IMR-90 (cell line): ENCODE data around the gene KCNQ5. TPM values are rescaled to one million over a fixed set of nuclear protein-coding genes. Genes with fewer than 3 reads are reported as not detected.

Experiments
- ATAC-seq: fragments of 200-7000 bp; cut with Tn5 transposase; 2 replicates; pipeline ENCODE4 v1.9.1; 2020; ENCODE audit warnings: low read depth, mild to moderate bottlenecking, moderate library complexity
- BruUV-seq: library from RNA; stranded (reverse); fragments of 400-500 nt; replicated peaks from 2 replicates; lab custom pipeline; 2021; lab: Mats Ljungman, UMichigan
- CTCF ChIA-PET: fragments of 300-600 bp; formaldehyde crosslinking; extraction: SDS; loops from one replicate; lab custom pipeline; 2021; ENCODE audit warnings: antibody characterized with exemption; lab: Yijun Ruan, JAX
- POLR2A ChIA-PET: fragments of 300-600 bp; sonication (Branson Sonifier 250); formaldehyde crosslinking; loops from one replicate; lab custom pipeline; 2022; ENCODE audit warnings: antibody characterized with exemption; ENCODE audit not compliant: unreplicated experiment; lab: Charles Lee
- DNase-seq: peaks from one replicate; pipeline ENCODE4 v3.0.0; 2013
- H2AFZ ChIP-seq: replicated peaks from 2 replicates; pipeline ENCODE3; 2013; ENCODE audit warnings: low read length, mild to moderate bottlenecking; ENCODE audit not compliant: poor library complexity
- H2AK5ac ChIP-seq: 2 replicates; pipeline ENCODE4 v1.6.1; 2013; ENCODE audit warnings: low read depth, low read length, inconsistent platforms
- H2AK9ac ChIP-seq: replicated peaks from 2 replicates; pipeline ENCODE3; 2013; ENCODE audit warnings: mild to moderate bottlenecking, low read depth, low read length, moderate library complexity; ENCODE audit not compliant: poor library complexity
- H2BK120ac ChIP-seq: 2 replicates; pipeline ENCODE4 v1.6.1; 2013; ENCODE audit warnings: low read depth, low read length, inconsistent platforms
- H2BK15ac ChIP-seq: 3 replicates; pipeline ENCODE4 v1.6.1; 2013; ENCODE audit warnings: low read depth, low read length, inconsistent platforms
- H2BK20ac ChIP-seq: 2 replicates; pipeline ENCODE4 v1.6.1; 2013; ENCODE audit warnings: low read depth, mild to moderate bottlenecking, inconsistent platforms, low read length, moderate library complexity
- H2BK5ac ChIP-seq: 2 replicates; pipeline ENCODE4 v1.6.1; 2013; ENCODE audit warnings: mild to moderate bottlenecking, low read depth, low read length, inconsistent platforms; ENCODE audit not compliant: poor library complexity, severe bottlenecking
- H3K14ac ChIP-seq: replicated peaks from 2 replicates; pipeline ENCODE4 v1.6.1; 2013; ENCODE audit warnings: low read depth, low read length, inconsistent platforms
- H3K18ac ChIP-seq: 2 replicates; pipeline ENCODE4 v1.6.1; 2013; ENCODE audit warnings: low read depth, low read length, control low read depth
- H3K23ac ChIP-seq: 2 replicates; pipeline ENCODE4 v1.6.1; 2013; ENCODE audit warnings: low read depth, low read length, inconsistent platforms
- H3K27ac ChIP-seq: 2 replicates; pipeline ENCODE4 v1.5.1; 2013; ENCODE audit warnings: mild to moderate bottlenecking, control low read depth, low read length; ENCODE audit not compliant: insufficient read depth
- H3K27me3 ChIP-seq: 2 replicates; pipeline ENCODE4 v1.6.1; 2013; ENCODE audit warnings: low read length; ENCODE audit not compliant: control insufficient read depth, insufficient read depth
- H3K36me3 ChIP-seq: 2 replicates; pipeline ENCODE4 v1.6.1; 2013; ENCODE audit warnings: low read length, mixed read lengths; ENCODE audit not compliant: control insufficient read depth, insufficient read depth
- H3K4ac ChIP-seq: 2 replicates; pipeline ENCODE4 v1.6.1; 2013; ENCODE audit warnings: low read depth, low read length, inconsistent platforms
- H3K4me1 ChIP-seq: 2 replicates; pipeline ENCODE4 v1.6.1; 2013; ENCODE audit warnings: low read length, mixed read lengths; ENCODE audit not compliant: control insufficient read depth, insufficient read depth
- H3K4me2 ChIP-seq: 2 replicates; pipeline ENCODE4 v1.6.1; 2013; ENCODE audit warnings: low read depth, mild to moderate bottlenecking, control low read depth, low read length, moderate library complexity
- H3K4me3 ChIP-seq: 2 replicates; pipeline ENCODE4 v1.5.1; 2013; ENCODE audit warnings: low read depth, mild to moderate bottlenecking, control low read depth, low read length, moderate library complexity; ENCODE audit not compliant: insufficient read depth
- H3K56ac ChIP-seq: 2 replicates; pipeline ENCODE4 v1.6.1; 2013; ENCODE audit warnings: low read length, inconsistent platforms; ENCODE audit not compliant: insufficient read depth; ENCODE audit errors: extremely low read depth
- H3K79me1 ChIP-seq, 2 experiments: 2 replicates each; pipeline ENCODE4 v1.6.1; 2013; ENCODE audit warnings: low read length in 2 of 2, inconsistent platforms in 1 of 2, low read depth in 1 of 2
- H3K9ac ChIP-seq: 2 replicates; pipeline ENCODE4 v1.6.1; 2013; ENCODE audit warnings: low read depth, low read length, control low read depth
- H3K9me1 ChIP-seq: 2 replicates; pipeline ENCODE4 v1.6.1; 2013; ENCODE audit warnings: low read length, inconsistent platforms; ENCODE audit not compliant: insufficient read depth
- H3K9me3 ChIP-seq: 2 replicates; pipeline ENCODE4 v1.6.1; 2013; ENCODE audit warnings: low read length; ENCODE audit not compliant: control insufficient read depth, insufficient read depth
- H4K20me1 ChIP-seq: 2 replicates; pipeline ENCODE4 v1.6.1; 2013; ENCODE audit warnings: low read length, inconsistent platforms; ENCODE audit not compliant: insufficient read depth
- H4K5ac ChIP-seq: 2 replicates; pipeline ENCODE4 v1.6.1; 2013; ENCODE audit warnings: mild to moderate bottlenecking, low read depth, low read length, control low read depth
- H4K8ac ChIP-seq, 2 experiments: 2 replicates each; pipeline ENCODE4 v1.6.1; 2013; ENCODE audit warnings: low read depth in 2 of 2, low read length in 2 of 2, control low read depth in 1 of 2, inconsistent platforms in 1 of 2
- H4K91ac ChIP-seq: 2 replicates; pipeline ENCODE4 v1.6.1; 2013; ENCODE audit warnings: low read depth, low read length, inconsistent platforms; ENCODE audit not compliant: insufficient read depth
- CHD1 ChIP-seq: IDR thresholded peaks from 2 replicates; pipeline ENCODE4 v1.6.1; 2012; ENCODE audit warnings: low read depth, low read length, improper control_type of control experiment
- FOS ChIP-seq: fragments of 150-350 bp; IDR thresholded peaks from 2 replicates; pipeline ENCODE4 v1.6.1; 2016; ENCODE audit warnings: low read depth, low read length
- NFE2L2 ChIP-seq: fragments of 150-350 bp; IDR thresholded peaks from 2 replicates; pipeline ENCODE4 v1.6.1; 2016; ENCODE audit warnings: low read depth, mild to moderate bottlenecking, low read length
- WGBS, 2 experiments: methylation state at CpG; one replicate each; pipeline versions ENCODE4 v1.1.5 to v1.1.7; 2013; ENCODE audit warnings: missing lambda C conversion rate in 2 of 2; ENCODE audit not compliant: insufficient read length in 1 of 2; ENCODE audit errors: extremely low coverage in 2 of 2; 5-methylcytosine and 5-hydroxymethylcytosine counted together
- dilution Hi-C: fragments of 300-500 bp; cut with HindIII; formaldehyde crosslinking; loops from one replicate; pipeline ENCODE4 v1.14.3; 2018; ENCODE audit warnings: low sequenced_read_pairs; ENCODE audit not compliant: unreplicated experiment
- in situ Hi-C: fragments of 300-500 bp; cut with MboI; formaldehyde crosslinking; loops from 3 replicates; pipeline ENCODE4 v1.14.3; 2019; ENCODE audit warnings: low sequenced_read_pairs, inconsistent platforms, mixed read lengths
- intact Hi-C: fragments of 100-400 bp; cut with micrococcal nuclease; formaldehyde crosslinking; loops from 2 replicates; pipeline ENCODE4 v1.10.0; 2022
- polyA plus RNA-seq, 3 experiments: library from polyadenylated mRNA; depleted of rRNA; stranded (reverse); fragments of >200 nt; gene quantifications; 2 replicates each; pipeline ENCODE4 v1.2.3, GENCODE V29; 2012; ENCODE audit warnings: low replicate concordance in 1 of 3
- total RNA-seq: library from RNA; depleted of rRNA; stranded (reverse); fragments of >200 nt; gene quantifications from 2 replicates; pipeline ENCODE4 v1.2.3, GENCODE V29; 2012
- TF ChIP-seq, protein P1 (sequence below): fragments of 150-350 bp; IDR thresholded peaks from 2 replicates; pipeline ENCODE4 v1.6.1; 2017; ENCODE audit warnings: mild to moderate bottlenecking, antibody characterized with exemption, low read length, low read depth

The KCNQ5 gene
- total and polyA plus RNA-seq, 2 of the 4 experiments (the other 2 are of a cell fraction) = 0.75 to 1.3 TPM

GRCh38 chr6:72826037-72826436 is 204.2 kb downstream of the KCNQ5 start:
- Histone ChIP-seq H3K14ac (no peak overlapping the region), H3K79me1 (no peaks in the 10 kb centered on the region), H4K5ac (no peak overlapping the region), H3K9ac (no peak overlapping the region), H3K4ac (no peak overlapping the region), H3K27me3 (no peaks in the 10 kb centered on the region), H2AK5ac (no peak overlapping the region), H3K23ac (no peak overlapping the region), H3K18ac (no peak overlapping the region), H3K4me2 (peak overlapping the region; percentile 39; the same call in 1 of the 2 replicates), H3K4me1 (peaks cover 2% of the 10 kb centered on the region; the same call in 1 of the 2 replicates), H3K36me3 (no peaks in the 10 kb centered on the region), H3K27ac (no peak overlapping the region), H3K4me3 (no peak overlapping the region), H3K56ac (no peak overlapping the region), H4K91ac (no peak overlapping the region), H3K9me3 (no peaks in the 10 kb centered on the region), H4K20me1 (no peaks in the 10 kb centered on the region), H3K9me1 (no peaks in the 10 kb centered on the region), H2BK15ac (no peak overlapping the region), H2BK120ac (no peak overlapping the region), H2AFZ (no peak overlapping the region), H2AK9ac (no peak overlapping the region), H2BK20ac (no peak overlapping the region), H4K8ac (no peak overlapping the region), H2BK5ac (no peak overlapping the region)
- WGBS, 2 experiments = no CpG with 5 or more reads among the region's 1 CpG
- ChIA-PET POLR2A (no interaction called here), CTCF (no interaction called here)
- TF ChIP-seq FOS (peak; percentile 30; the same call in 1 of the 2 replicates), NFE2L2 (no peak), CHD1 (no peak)
- TF ChIP-seq, protein P1, sequence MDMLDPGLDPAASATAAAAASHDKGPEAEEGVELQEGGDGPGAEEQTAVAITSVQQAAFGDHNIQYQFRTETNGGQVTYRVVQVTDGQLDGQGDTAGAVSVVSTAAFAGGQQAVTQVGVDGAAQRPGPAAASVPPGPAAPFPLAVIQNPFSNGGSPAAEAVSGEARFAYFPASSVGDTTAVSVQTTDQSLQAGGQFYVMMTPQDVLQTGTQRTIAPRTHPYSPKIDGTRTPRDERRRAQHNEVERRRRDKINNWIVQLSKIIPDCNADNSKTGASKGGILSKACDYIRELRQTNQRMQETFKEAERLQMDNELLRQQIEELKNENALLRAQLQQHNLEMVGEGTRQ = no peak
- ATAC-seq (0 out of 2 replicates have a peak, but pooled peaks have one; percentile 40), DNase-seq (peak; percentile 77)
- in situ Hi-C loops (no loop called here), intact Hi-C loops (no loop called here), dilution Hi-C loops (no loop called here)
- no TSS peak for BruUV-seq
